HG02943 (cell line): ENCODE data around the gene SUSD1.

Experiments
- ATAC-seq: cut with Tn5 transposase; IDR thresholded peaks from one replicate; pipeline ENCODE4 v1.9.1; 2021; ENCODE audit warnings: mild to moderate bottlenecking, low read depth, moderate library complexity; ENCODE audit not compliant: unreplicated experiment

SUSD1 gene

DNA sequence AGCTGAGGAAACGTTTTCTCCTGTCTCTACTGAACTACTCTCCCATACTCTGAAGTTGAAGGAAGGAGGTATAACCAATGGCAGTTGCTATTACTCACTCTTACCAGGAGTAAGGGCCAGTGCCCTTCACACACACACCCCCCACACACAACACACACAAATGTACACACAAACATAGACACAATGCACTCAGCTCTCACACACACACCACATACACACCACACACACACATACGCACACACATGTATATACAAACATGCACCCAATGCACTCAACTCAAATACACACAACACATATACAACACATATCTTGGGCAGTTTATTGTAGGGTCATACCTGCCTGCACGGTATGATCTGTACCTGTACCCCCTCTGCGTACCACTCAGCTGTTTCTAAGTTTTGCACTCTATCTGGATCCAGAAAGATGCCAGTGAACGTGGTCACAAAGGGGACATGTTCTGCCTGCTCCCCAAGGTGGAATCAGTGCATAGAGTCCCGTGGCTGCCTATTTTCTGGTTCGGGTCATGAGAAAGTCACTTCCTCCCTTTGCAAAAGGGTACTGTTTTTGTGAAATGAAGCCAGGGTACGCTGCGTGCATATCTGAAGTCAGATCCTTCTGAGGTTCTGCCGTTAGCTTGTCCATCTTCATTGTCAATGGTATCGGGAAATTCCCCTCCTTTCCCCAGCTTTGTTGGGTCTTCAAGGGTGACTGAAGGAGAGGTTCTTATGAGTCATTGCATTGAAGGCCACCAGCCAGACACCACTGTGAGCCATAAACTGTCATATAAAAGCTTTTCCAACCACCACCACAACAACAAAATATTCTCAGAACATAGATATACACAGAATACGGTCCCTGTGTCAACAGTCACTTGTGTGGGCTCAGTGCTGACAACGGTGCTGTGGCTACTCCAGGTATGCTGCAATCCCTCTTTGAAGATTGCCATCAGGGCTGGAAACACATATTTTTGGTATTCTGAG is 146.6 kb downstream of the SUSD1 start:
- ATAC-seq, result peak; percentile 46

- ATAC-seq, result no peak
Measured at GRCh38 chr9:112025850-112026249, 149.2 kb downstream of the SUSD1 start.

GRCh38 chr9:112021742-112022141 is 153.4 kb downstream of the SUSD1 start:
- ATAC-seq, result no peak

- ATAC-seq, result no peak
Measured at GRCh38 chr9:112020680-112021596, 154.2 kb downstream of the SUSD1 start.

GRCh38 chr9:112017878-112018277 is 157.2 kb downstream of the SUSD1 start:
- ATAC-seq, result no peak

DNA sequence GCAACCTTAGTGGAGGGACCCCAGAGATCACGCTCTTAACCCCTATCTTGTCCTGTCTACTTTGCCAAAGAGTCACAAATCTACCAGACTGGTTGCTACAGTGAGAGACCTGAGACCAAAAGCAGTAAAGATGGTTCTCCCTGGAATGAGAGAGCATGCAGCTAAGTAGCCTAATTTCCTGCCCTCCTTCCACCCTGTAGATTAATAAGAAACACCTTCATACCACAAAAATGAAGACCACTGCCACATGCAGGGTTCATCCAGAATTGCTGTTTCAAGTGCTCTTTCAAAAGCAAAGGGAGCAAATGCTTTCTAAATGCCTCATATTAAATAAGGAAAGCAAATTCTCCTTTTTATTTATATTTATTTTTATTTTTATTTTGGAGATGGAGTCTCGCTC is 159.4 kb downstream of the SUSD1 start:
- no peak for ATAC-seq

- ATAC-seq, result no peak
Measured at GRCh38 chr9:112015149-112015548, 159.9 kb downstream of the SUSD1 start.

- no peak for ATAC-seq
Measured at GRCh38 chr9:112013266-112013665, 161.8 kb downstream of the SUSD1 start.

DNA sequence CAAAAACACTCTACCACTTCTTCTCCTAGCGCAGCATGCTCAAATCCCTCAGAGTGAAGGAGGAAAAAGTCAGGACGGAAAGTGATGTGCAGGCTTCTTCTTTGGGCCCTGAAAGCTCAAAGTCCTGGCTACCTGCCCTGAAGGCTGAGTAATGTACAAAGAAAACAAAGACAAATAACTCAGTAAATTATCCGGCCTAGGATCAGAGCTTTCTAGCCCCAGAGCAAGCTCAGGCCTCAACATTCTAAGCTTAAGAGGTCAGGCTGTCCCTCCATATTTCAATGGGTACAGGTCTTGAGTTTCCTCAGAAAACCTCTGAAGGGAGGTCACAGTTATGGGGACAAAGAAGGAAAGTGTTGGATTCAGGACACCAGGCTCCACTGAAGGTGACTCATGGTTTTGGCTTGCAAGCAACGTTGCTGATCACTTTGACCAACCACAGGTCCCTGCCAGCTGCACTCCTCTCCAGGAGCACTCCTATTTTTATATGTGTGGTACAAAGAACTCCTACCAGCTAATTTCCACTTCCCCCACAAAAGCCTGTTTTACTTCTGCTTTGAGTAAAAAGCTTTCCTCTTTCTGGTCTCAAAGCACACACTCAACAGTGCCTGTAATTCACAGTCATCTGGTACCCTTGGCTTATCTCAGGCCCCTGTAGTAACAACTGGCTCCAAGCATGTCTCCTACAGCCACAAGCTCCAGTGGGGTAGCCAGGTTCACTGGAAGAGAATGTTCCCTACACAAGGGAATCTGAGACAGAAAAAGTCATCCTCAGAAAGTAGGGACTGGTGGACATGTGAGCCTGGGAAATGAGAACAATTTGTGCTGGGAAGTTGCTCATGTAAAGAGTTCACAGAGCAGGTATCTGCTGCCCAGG is 162.8 kb downstream of the SUSD1 start:
- peak; percentile 79 for ATAC-seq

- no peak for ATAC-seq
Measured at GRCh38 chr9:112011051-112011620, 164.0 kb downstream of the SUSD1 start.

GRCh38 chr9:112010537-112010936 is 164.6 kb downstream of the SUSD1 start:
- no peak for ATAC-seq

DNA sequence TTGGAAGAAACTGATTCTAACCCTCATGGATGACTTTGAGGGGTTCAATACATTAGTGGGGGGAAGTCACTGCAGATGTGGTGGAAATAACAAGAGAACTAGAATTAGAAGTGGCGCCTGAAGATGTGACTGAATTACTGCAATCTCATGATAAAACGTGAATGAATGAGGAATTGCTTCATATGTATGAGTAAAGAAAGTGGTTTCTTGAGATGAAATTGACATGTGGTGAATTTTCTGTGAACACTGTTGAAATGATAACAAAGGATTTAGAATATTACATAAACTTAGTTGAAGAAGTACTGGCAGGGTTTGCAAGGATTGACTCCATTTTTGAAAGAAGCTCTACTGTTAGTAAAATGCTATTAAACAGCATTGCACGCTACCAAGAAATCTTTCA is 165.4 kb downstream of the SUSD1 start:
- ATAC-seq, result no peak

GRCh38 chr9:112007575-112008240 is 167.4 kb downstream of the SUSD1 start:
- no peak for ATAC-seq

DNA sequence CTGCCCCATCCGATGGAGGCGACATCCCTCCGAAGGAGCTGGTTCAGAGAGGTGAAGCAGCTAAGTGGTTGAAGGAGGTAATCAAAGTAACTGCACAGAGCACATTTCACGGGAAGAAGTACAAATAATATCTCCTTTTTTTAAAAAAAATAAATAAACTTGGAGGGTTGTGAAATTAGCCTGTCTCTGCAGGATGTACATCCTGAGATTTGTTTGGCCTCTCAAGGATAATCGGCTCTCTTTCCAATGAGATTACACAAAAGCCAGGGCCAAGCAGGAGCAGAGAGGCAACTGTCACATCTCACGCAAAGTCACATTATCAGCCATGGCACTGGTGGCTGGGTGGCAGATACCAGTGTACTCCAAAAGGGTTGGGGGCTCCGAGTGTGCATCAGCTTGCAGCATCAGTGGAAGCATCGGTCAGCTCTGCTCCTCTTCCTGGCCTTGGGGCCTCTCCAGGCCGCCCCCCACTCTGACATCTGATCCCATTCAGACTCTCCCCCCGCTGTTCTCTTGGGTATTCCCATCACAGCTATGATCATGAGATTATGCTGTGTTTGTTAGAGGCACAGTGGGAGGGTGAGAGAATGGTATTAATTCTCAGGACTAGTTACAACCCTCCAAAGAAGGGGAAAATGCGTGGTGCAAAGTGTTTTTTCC is 168.6 kb downstream of the SUSD1 start:
- ATAC-seq, result no peak

- no peak for ATAC-seq
Measured at GRCh38 chr9:112005939-112006338, 169.2 kb downstream of the SUSD1 start.

DNA sequence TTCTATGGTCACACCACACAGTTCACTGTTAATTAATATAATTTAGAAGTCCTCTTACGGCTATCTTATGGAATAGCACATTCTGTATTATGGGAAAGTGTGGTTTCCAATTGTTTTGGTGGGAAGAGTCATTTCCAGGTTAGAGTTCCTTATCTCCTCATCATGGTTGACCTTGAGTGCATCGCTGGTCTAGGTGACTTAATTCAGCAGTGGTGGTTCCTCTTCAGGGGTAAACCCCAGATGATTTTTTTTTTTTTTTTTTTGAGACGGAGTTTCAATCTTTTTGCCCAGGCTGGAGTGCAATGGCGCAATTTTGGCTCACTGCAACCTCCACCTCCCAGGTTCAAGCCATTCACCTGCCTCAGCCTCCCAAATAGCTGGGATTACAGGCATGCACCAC is 171.6 kb downstream of the SUSD1 start:
- ATAC-seq, result no peak

- ATAC-seq, result no peak
Measured at GRCh38 chr9:112002847-112003457, 172.1 kb downstream of the SUSD1 start.

DNA sequence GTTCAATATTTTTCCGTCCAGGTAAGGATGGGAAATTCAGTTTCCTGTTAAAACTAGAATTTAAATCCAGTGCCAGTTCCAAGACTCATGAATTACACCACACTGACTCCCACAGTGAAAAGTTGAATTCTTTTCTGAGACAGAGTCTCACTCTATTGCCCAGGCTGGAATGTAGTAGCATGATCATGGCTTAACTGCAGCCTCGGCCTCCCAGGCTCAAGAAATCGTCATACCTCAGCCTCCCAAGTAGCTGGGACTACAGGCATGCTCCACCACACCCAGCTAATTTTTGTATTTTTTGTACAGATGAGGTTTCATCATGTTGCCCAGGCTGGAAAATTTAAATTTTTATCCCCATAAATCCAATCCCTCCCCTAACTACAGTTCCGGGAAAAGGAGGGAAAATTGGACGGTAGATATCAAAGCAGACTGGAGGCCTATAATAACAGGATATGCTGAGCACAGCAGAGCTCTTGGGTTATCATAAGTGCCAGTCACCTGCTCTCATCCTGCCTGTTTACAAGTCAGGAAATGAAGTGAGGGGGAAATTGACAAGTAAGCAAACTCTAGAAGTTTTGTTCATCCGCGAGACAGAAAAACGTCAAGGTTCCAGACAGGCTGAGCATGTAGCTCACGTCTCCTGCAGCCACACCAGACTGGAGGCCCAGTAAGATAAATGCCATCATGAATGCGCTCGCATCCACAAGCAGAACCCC is 172.8 kb downstream of the SUSD1 start:
- no peak for ATAC-seq
